GM23338 (cell line): Measurements from ENCODE around the gene CLPSL2. TPM values are rescaled to one million over a fixed set of nuclear protein-coding genes. Genes with fewer than 3 reads are reported as not detected.

Experiments used
- ATAC-seq: fragments of 200-7000 bp; cut with Tn5 transposase; 3 replicates; pipeline ENCODE4 v1.9.1; 2020
- DNase-seq: peaks from one replicate; pipeline ENCODE4 v3.0.0-alpha.2; 2015; ENCODE audit warnings: low spot score
- H2AFZ ChIP-seq: fragments of 200-600 bp; sonication (generic); 2 replicates; pipeline ENCODE4 v1.8.0; 2016; ENCODE audit warnings: antibody characterized with exemption, mild to moderate bottlenecking, moderate library complexity
- H3F3A ChIP-seq: fragments of 200-600 bp; sonication (generic); replicated peaks from 2 replicates; pipeline ENCODE4 v1.8.0; 2017; ENCODE audit warnings: antibody characterized with exemption, mixed run types, low read depth
- H3K27ac ChIP-seq: fragments of 200-600 bp; sonication (generic); 2 replicates; pipeline ENCODE4 v1.6.1; 2016; ENCODE audit warnings: low read depth
- H3K27me3 ChIP-seq: fragments of 200-600 bp; sonication (generic); 2 replicates; pipeline ENCODE4 v1.8.0; 2016; ENCODE audit warnings: mild to moderate bottlenecking, mixed run types, moderate library complexity; ENCODE audit not compliant: insufficient read depth
- H3K36me3 ChIP-seq: fragments of 200-600 bp; sonication (generic); 2 replicates; pipeline ENCODE4 v1.8.0; 2016; ENCODE audit warnings: mild to moderate bottlenecking; ENCODE audit not compliant: insufficient read depth
- H3K4me1 ChIP-seq: fragments of 200-600 bp; sonication (generic); 2 replicates; pipeline ENCODE4 v1.8.0; 2016; ENCODE audit warnings: mild to moderate bottlenecking, moderate library complexity; ENCODE audit not compliant: insufficient read depth
- H3K4me2 ChIP-seq: fragments of 200-600 bp; sonication (generic); 2 replicates; pipeline ENCODE4 v1.7.1; 2017; ENCODE audit warnings: mixed run types
- H3K4me3 ChIP-seq: fragments of 200-600 bp; sonication (generic); 2 replicates; pipeline ENCODE4 v1.6.1; 2016; ENCODE audit warnings: mixed run types
- H3K79me2 ChIP-seq: fragments of 200-600 bp; sonication (generic); replicated peaks from 2 replicates; pipeline ENCODE4 v1.8.0; 2017; ENCODE audit warnings: mild to moderate bottlenecking; ENCODE audit not compliant: insufficient read depth
- H3K9me2 ChIP-seq: fragments of 200-600 bp; sonication (generic); 2 replicates; pipeline ENCODE4 v1.8.0; 2017; ENCODE audit not compliant: insufficient read depth
- H4K20me1 ChIP-seq: fragments of 200-600 bp; sonication (generic); replicated peaks from 2 replicates; pipeline ENCODE4 v1.8.0; 2017; ENCODE audit warnings: mild to moderate bottlenecking; ENCODE audit not compliant: insufficient read depth
- H3K27ac Mint-ChIP-seq: 2 replicates; pipeline ENCODE4 v1.8.0; 2020; ENCODE audit warnings: inconsistent platforms, mild to moderate bottlenecking, moderate library complexity, mixed read lengths
- H3K27me3 Mint-ChIP-seq: 3 replicates; pipeline ENCODE4 v1.8.0; 2022; ENCODE audit warnings: low read depth, mild to moderate bottlenecking, moderate library complexity, mixed read lengths, inconsistent platforms; ENCODE audit not compliant: insufficient read depth, poor library complexity
- H3K36me3 Mint-ChIP-seq: 3 replicates; pipeline ENCODE4 v1.8.0; 2021; ENCODE audit warnings: low read depth, mild to moderate bottlenecking, inconsistent platforms, moderate library complexity, mixed read lengths
- H3K4me1 Mint-ChIP-seq: 3 replicates; pipeline ENCODE4 v1.8.0; 2020; ENCODE audit warnings: mild to moderate bottlenecking, inconsistent platforms, mixed read lengths
- H3K4me3 Mint-ChIP-seq: 3 replicates; pipeline ENCODE4 v1.8.0; 2021; ENCODE audit warnings: moderate library complexity, mild to moderate bottlenecking, inconsistent platforms, mixed read lengths
- H3K9me3 Mint-ChIP-seq: 3 replicates; pipeline ENCODE4 v1.8.0; 2020; ENCODE audit warnings: moderate library complexity, mild to moderate bottlenecking, inconsistent platforms, mixed read lengths
- CREB1 ChIP-seq: fragments of 250-450 bp; sonication (Bioruptor Pico); IDR thresholded peaks from 2 replicates; pipeline ENCODE4 v1.5.0; 2020; ENCODE audit warnings: low read depth, mild to moderate bottlenecking, moderate library complexity
- CTCF ChIP-seq, 2 experiments: fragments of 200-600 bp in 1 of 2; sonication (generic) in 1 of 2; conservative IDR thresholded peaks; 2 replicates each; pipeline versions ENCODE4 v1.5.1 to v1.6.1; 2016 to 2017; ENCODE audit warnings: antibody characterized with exemption in 2 of 2, low read depth in 2 of 2, mild to moderate bottlenecking in 2 of 2, moderate library complexity in 1 of 2
- ETS1 ChIP-seq: IDR thresholded peaks from 2 replicates; pipeline ENCODE4 v1.6.1; 2016; ENCODE audit warnings: antibody characterized with exemption
- EZH2 ChIP-seq: fragments of 200-600 bp; sonication (generic); IDR thresholded peaks from one replicate; pipeline ENCODE4 v1.8.0; 2017; ENCODE audit warnings: antibody characterized with exemption, mild to moderate bottlenecking, low read depth; ENCODE audit not compliant: unreplicated experiment
- JUNB ChIP-seq: IDR thresholded peaks from one replicate; pipeline ENCODE4 v1.6.1; 2016; ENCODE audit warnings: antibody characterized with exemption; ENCODE audit not compliant: unreplicated experiment
- NANOG ChIP-seq: IDR thresholded peaks from 2 replicates; pipeline ENCODE4 v1.6.1; 2016; ENCODE audit warnings: antibody characterized with exemption, borderline replicate concordance
- REST ChIP-seq: IDR thresholded peaks from one replicate; pipeline ENCODE4 v1.6.1; 2018; ENCODE audit warnings: antibody characterized with exemption; ENCODE audit not compliant: unreplicated experiment
- STAT1 ChIP-seq: IDR thresholded peaks from one replicate; pipeline ENCODE4 v1.6.1; 2016; ENCODE audit warnings: antibody characterized with exemption; ENCODE audit not compliant: unreplicated experiment
- ZNF114 ChIP-seq: fragments of 250-450 bp; sonication (Bioruptor Pico); IDR thresholded peaks from 2 replicates; pipeline ENCODE4 v1.5.0; 2020; ENCODE audit warnings: mild to moderate bottlenecking, moderate library complexity
- ZNF462 ChIP-seq: fragments of 250-450 bp; sonication (Bioruptor Pico); IDR thresholded peaks from 2 replicates; pipeline ENCODE4 v1.5.0; 2020; ENCODE audit warnings: mild to moderate bottlenecking, moderate library complexity
- polyA plus RNA-seq: library from polyadenylated mRNA; unstranded; fragments of >200 nt; fragmentation: Nextera tagmentation; extraction: Ambion mirVana; gene quantifications from 2 replicates; pipeline ENCODE4 v1.2.1, GENCODE V29; 2016
- total RNA-seq: library from RNA; depleted of rRNA; stranded (reverse); fragments of >200 nt; shearing (Covaris generic); gene quantifications from 2 replicates; pipeline ENCODE4 v1.2.3, GENCODE V29; 2014

The CLPSL2 gene
- total and polyA plus RNA-seq, 2 experiments from 2014 or later, result 2.9 to 3.1 TPM

- peaks cover 30% of the 10 kb centered on the region for H3F3A ChIP-seq
- no peaks in the 10 kb centered on the region; the same call in 1 of the 2 replicates for H3K36me3 ChIP-seq
- no peak overlapping the region for H2AFZ ChIP-seq
- Mint-ChIP-seq H3K27me3 (peaks cover 9% of the 10 kb centered on the region), H3K9me3 (no peaks in the 10 kb centered on the region; the same call in 2 of the 3 replicates), H3K4me3 (no peak overlapping the region), H3K4me1 (peaks cover 50% of the 10 kb centered on the region), H3K27ac (no peak overlapping the region), H3K36me3 (no peaks in the 10 kb centered on the region)
- H3K4me2 ChIP-seq, result no peak overlapping the region
- H3K4me3 ChIP-seq, result no peak overlapping the region
- TF ChIP-seq ETS1, result no peak
- no peak for TF ChIP-seq NANOG
- TF ChIP-seq CREB1 (CRISPR knock-in tag), result no peak
- no peak for TF ChIP-seq ZNF462 (CRISPR knock-in tag)
- no peak for TF ChIP-seq CTCF (conservative IDR thresholded peaks at IDR 0.05; ENCODE audit: low read depth in 2 of 2)
- no peak for TF ChIP-seq STAT1
- no peak for TF ChIP-seq EZH2
- no peak for TF ChIP-seq REST
- no peak for TF ChIP-seq ZNF114 (CRISPR knock-in tag)
- no peak for TF ChIP-seq JUNB
- H3K79me2 ChIP-seq, result no peaks in the 10 kb centered on the region
- no peaks in the 10 kb centered on the region for H4K20me1 ChIP-seq
- ATAC-seq, result no peak
- peaks cover 44% of the 10 kb centered on the region for H3K4me1 ChIP-seq
- H3K9me2 ChIP-seq, result no peaks in the 10 kb centered on the region
- DNase-seq, result no peak
- no peak overlapping the region for H3K27ac ChIP-seq
- no peaks in the 10 kb centered on the region for H3K27me3 ChIP-seq
Observed at GRCh38 chr6:35735452-35735851, 40.9 kb upstream of the CLPSL2 start.
